Measurements from ENCODE around the gene MAML2.

Gene MAML2

DNA sequence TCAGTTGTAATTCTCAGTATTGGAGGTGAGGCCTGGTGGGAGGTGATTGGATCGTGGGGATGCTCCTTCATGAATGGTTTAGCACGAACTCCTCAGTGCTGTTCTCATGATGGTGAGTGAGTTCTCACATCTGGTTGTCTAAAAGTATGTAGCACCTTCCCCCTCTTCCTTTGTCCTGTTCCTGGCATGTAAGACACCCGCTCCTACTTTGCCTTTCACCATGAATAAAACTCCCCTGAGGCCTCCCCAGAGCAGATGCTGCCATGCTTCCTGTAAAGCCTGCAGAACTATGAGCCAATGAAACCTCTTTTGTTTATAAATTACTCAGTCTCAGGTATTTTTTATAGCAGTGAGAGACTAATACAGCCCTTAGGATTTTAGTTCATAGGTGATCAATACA lies 191.5 kb downstream of the MAML2 start:
- H3K27ac ChIP-seq: no peak overlapping the region
- TF ChIP-seq CTCF (conservative IDR thresholded peaks at IDR 0.05): no peak
- no peak for TF ChIP-seq ZFX (IDR thresholded peaks at IDR 0.05)

DNA sequence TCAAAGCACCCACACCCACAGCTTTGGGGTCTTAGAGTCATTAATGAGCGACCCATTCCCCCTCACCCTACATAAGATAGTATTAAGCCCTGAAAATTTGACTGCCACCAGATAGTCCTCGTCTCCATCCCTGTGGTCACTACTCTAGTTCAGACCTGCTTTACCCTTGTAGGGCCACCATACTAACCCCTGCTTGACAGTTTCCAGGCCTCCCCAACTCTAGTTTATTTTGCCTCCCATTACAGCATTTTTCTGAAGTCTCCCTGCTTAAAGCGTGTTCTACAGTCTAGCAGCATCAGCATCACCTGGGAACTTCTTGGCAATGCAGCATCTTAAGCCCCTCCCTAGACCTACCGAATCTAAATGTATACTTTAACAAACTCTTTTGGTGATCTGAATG lies 192.4 kb downstream of the MAML2 start:
- no peak for TF ChIP-seq ZFX (IDR thresholded peaks at IDR 0.05)
- TF ChIP-seq CTCF (conservative IDR thresholded peaks at IDR 0.05): no peak
- H3K27ac ChIP-seq: no peak overlapping the region

DNA sequence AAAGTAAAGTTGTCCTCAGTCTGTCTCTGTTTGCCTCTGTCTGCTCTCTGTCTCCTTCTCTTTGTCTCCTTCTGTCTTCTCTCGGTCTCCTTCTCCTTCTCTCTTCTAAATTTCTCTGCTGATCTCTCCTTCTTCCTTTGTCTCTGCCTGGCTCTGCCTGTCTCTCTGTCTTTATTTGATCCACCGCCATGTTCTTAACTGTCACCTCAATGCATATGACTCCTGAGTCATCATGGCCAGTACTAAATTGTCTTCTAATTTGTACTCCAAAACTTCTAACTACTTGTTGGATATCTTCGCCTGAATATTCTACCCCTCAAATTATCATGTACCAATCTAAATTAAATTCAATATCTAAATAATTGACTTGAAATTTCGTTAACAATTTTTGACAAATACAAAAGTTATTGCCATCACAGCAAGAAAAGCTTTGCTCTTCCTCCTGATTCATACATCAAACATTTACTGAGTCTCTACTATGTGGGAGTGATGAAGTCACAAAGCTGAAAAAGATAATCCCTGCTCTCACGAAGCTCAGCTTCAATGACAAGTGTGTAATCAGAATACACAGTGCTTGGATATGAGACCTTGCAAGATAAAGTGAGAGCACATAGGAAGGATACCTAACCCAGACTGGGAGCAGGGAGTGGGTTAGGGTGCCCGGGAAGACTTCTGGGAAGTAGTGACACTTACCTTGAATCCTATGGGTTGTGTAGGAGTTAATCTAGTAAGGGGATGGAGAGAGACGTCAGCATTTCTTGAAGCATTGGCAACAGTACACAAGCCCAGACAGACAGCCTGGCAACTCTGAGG lies 193.0 kb downstream of the MAML2 start:
- H3K27ac ChIP-seq: no peak overlapping the region
- no peak for TF ChIP-seq ZFX (IDR thresholded peaks at IDR 0.05)
- no peak for TF ChIP-seq CTCF (conservative IDR thresholded peaks at IDR 0.05)

DNA sequence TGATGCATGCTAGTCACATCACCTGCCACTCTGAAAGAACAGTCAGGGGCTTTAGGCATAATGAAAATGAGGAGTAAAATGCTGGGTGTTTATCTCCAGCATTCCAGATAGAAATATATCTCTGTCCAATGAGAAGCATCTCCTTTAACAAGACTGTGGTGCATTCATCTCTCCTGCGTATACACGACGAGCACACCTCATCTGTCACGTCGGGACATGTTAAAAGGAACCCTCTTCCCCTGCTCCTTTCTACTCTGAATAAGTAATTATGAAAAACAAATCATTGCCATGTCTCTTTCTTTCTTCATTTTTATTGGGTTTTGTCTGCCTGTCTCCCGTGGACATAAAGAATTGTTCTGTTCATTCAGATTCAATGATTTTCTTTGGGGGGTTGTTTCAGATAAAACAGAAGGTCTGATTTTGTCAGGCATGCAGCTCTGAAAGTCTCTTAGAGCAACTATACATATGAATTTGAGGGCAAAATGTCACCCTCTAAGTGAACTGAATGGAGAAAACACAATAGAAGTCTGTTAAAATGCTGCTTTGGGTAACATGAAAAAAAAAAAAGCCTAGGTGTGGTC lies 195.0 kb downstream of the MAML2 start:
- no peak overlapping the region for H3K27ac ChIP-seq
- TF ChIP-seq ZFX (IDR thresholded peaks at IDR 0.05) (no peak), CTCF (conservative IDR thresholded peaks at IDR 0.05) (no peak)

GRCh38 chr11:96147186-96147585 lies 195.8 kb downstream of the MAML2 start:
- H3K27ac ChIP-seq: no peak overlapping the region
- TF ChIP-seq ZFX (IDR thresholded peaks at IDR 0.05) (no peak), CTCF (conservative IDR thresholded peaks at IDR 0.05) (no peak)

DNA sequence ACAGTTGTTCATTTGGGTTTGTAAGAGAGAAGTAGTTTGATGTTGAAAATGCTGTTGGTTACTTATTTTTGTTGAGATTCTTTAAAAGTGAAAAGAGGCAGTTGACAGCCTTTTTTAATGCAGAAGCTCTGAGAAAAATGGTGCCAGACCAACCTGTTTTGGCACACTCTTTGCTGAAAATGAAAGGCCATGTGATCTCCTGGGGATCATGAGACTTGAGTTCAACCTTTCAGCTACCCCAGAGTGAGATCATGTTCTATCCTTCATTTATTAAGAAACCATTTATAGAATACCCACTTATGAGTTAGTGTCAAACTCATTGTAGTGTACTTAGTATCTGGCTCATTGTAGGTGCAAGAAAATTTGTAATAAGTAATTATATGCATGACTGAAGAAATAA lies 196.2 kb downstream of the MAML2 start:
- H3K27ac ChIP-seq: no peak overlapping the region

More for the DNA sequence above, 196.2 kb downstream of the MAML2 start:
- TF ChIP-seq ZFX (IDR thresholded peaks at IDR 0.05) (no peak), CTCF (conservative IDR thresholded peaks at IDR 0.05) (no peak)

Measured in C4-2B (cell line).